Measurements from ENCODE around the gene PDE2A.

The PDE2A gene

GRCh38 chr11:72584293-72584938 lies 89.8 kb downstream of the PDE2A start:
- H3K36me3 ChIP-seq (replicated peaks), result no peaks in the 10 kb centered on the region
- in situ Hi-C loops (cut with MboI; ENCODE audit: low sequenced_read_pairs), result no loop called here
- no peak overlapping the region for H3K4me3 ChIP-seq
- H3K4me1 ChIP-seq, result no peaks in the 10 kb centered on the region
- H3K9me3 ChIP-seq, result no peaks in the 10 kb centered on the region
- H3K27me3 ChIP-seq (ENCODE audit: low read depth), result peaks cover 11% of the 10 kb centered on the region; the same call in 1 of the 2 replicates
- peak in 1 of 2 experiments; percentile 26 for DNase-seq (ENCODE audit: low spot score in 2 of 2)

GRCh38 chr11:72583616-72584292 lies 90.5 kb downstream of the PDE2A start:
- peaks cover 11% of the 10 kb centered on the region; the same call in 1 of the 2 replicates for H3K27me3 ChIP-seq (ENCODE audit: low read depth)
- DNase-seq (ENCODE audit: low spot score in 2 of 2), result no peak
- H3K4me1 ChIP-seq, result no peaks in the 10 kb centered on the region
- no peak overlapping the region for H3K4me3 ChIP-seq
- H3K9me3 ChIP-seq, result no peaks in the 10 kb centered on the region
- no peaks in the 10 kb centered on the region for H3K36me3 ChIP-seq (replicated peaks)
- in situ Hi-C loops (cut with MboI; ENCODE audit: low sequenced_read_pairs), result no loop called here

- Histone ChIP-seq H3K4me3 (no peak overlapping the region), H3K4me1 (no peaks in the 10 kb centered on the region), H3K9me3 (no peaks in the 10 kb centered on the region), H3K27me3 (ENCODE audit: low read depth) (peaks cover 11% of the 10 kb centered on the region; the same call in 1 of the 2 replicates), H3K36me3 (replicated peaks) (no peaks in the 10 kb centered on the region)
- DNase-seq (ENCODE audit: low spot score in 2 of 2), result no peak
- in situ Hi-C loops (cut with MboI; ENCODE audit: low sequenced_read_pairs), result no loop called here
Observed at GRCh38 chr11:72583177-72583553, 91.1 kb downstream of the PDE2A start.

GRCh38 chr11:72582206-72583176 lies 91.7 kb downstream of the PDE2A start:
- in situ Hi-C loops (cut with MboI; ENCODE audit: low sequenced_read_pairs), result no loop called here
- no peak for DNase-seq (ENCODE audit: low spot score in 2 of 2)

GRCh38 chr11:72581067-72581466 lies 93.2 kb downstream of the PDE2A start:
- in situ Hi-C loops (cut with MboI; ENCODE audit: low sequenced_read_pairs), result no loop called here
- no peaks in the 10 kb centered on the region for H3K9me3 ChIP-seq
- H3K4me1 ChIP-seq, result no peaks in the 10 kb centered on the region
- DNase-seq (ENCODE audit: low spot score in 2 of 2), result no peak
- peaks cover 11% of the 10 kb centered on the region; the same call in 1 of the 2 replicates for H3K27me3 ChIP-seq (ENCODE audit: low read depth)
- no peaks in the 10 kb centered on the region for H3K36me3 ChIP-seq (replicated peaks)
- H3K4me3 ChIP-seq, result no peak overlapping the region

More at GRCh38 chr11:72582206-72583176, 91.7 kb downstream of the PDE2A start:
- Histone ChIP-seq H3K4me3 (no peak overlapping the region), H3K4me1 (no peaks in the 10 kb centered on the region), H3K9me3 (no peaks in the 10 kb centered on the region), H3K27me3 (ENCODE audit: low read depth) (peaks cover 11% of the 10 kb centered on the region; the same call in 1 of the 2 replicates), H3K36me3 (replicated peaks) (no peaks in the 10 kb centered on the region)

GRCh38 chr11:72580642-72580950 lies 93.6 kb downstream of the PDE2A start:
- Histone ChIP-seq H3K4me1 (no peaks in the 10 kb centered on the region), H3K9me3 (no peaks in the 10 kb centered on the region), H3K4me3 (no peak overlapping the region), H3K27me3 (ENCODE audit: low read depth) (peaks cover 11% of the 10 kb centered on the region; the same call in 1 of the 2 replicates), H3K36me3 (replicated peaks) (no peaks in the 10 kb centered on the region)
- no peak for DNase-seq (ENCODE audit: low spot score in 2 of 2)
- in situ Hi-C loops (cut with MboI; ENCODE audit: low sequenced_read_pairs), result no loop called here

GRCh38 chr11:72579816-72580641 lies 94.2 kb downstream of the PDE2A start:
- H3K9me3 ChIP-seq, result no peaks in the 10 kb centered on the region
- in situ Hi-C loops (cut with MboI; ENCODE audit: low sequenced_read_pairs), result no loop called here
- no peak overlapping the region for H3K4me3 ChIP-seq
- peaks cover 6% of the 10 kb centered on the region; the same call in 1 of the 2 replicates for H3K27me3 ChIP-seq (ENCODE audit: low read depth)
- H3K4me1 ChIP-seq, result no peaks in the 10 kb centered on the region
- H3K36me3 ChIP-seq (replicated peaks), result no peaks in the 10 kb centered on the region
- no peak for DNase-seq (ENCODE audit: low spot score in 2 of 2)

- in situ Hi-C loops (cut with MboI; ENCODE audit: low sequenced_read_pairs), result no loop called here
- Histone ChIP-seq H3K9me3 (no peaks in the 10 kb centered on the region), H3K27me3 (ENCODE audit: low read depth) (0 out of 2 replicates have a peak, but pooled peaks cover 2% of the 10 kb centered on the region), H3K4me3 (no peak overlapping the region), H3K36me3 (replicated peaks) (no peaks in the 10 kb centered on the region), H3K4me1 (no peaks in the 10 kb centered on the region)
- DNase-seq (ENCODE audit: low spot score in 2 of 2), result no peak
Observed at GRCh38 chr11:72578991-72579815, 95.0 kb downstream of the PDE2A start.

- no peak for DNase-seq (ENCODE audit: low spot score in 2 of 2)
- H3K36me3 ChIP-seq (replicated peaks), result no peaks in the 10 kb centered on the region
- in situ Hi-C loops (cut with MboI; ENCODE audit: low sequenced_read_pairs), result no loop called here
- no peaks in the 10 kb centered on the region for H3K9me3 ChIP-seq
- no peaks in the 10 kb centered on the region for H3K4me1 ChIP-seq
- 0 out of 2 replicates have a peak, but pooled peaks cover 2% of the 10 kb centered on the region for H3K27me3 ChIP-seq (ENCODE audit: low read depth)
- no peak overlapping the region for H3K4me3 ChIP-seq
Observed at GRCh38 chr11:72578566-72578965, 95.7 kb downstream of the PDE2A start.

- Histone ChIP-seq H3K27me3 (ENCODE audit: low read depth) (0 out of 2 replicates have a peak, but pooled peaks cover 2% of the 10 kb centered on the region), H3K9me3 (no peaks in the 10 kb centered on the region), H3K4me1 (peaks cover under 1% of the 10 kb centered on the region), H3K36me3 (replicated peaks) (no peaks in the 10 kb centered on the region), H3K4me3 (no peak overlapping the region)
- DNase-seq (ENCODE audit: low spot score in 2 of 2), result no peak
- in situ Hi-C loops (cut with MboI; ENCODE audit: low sequenced_read_pairs), result no loop called here
Observed at GRCh38 chr11:72578051-72578450, 96.2 kb downstream of the PDE2A start.

GRCh38 chr11:72577271-72577721 lies 96.9 kb downstream of the PDE2A start:
- in situ Hi-C loops (cut with MboI; ENCODE audit: low sequenced_read_pairs), result no loop called here
- DNase-seq (ENCODE audit: low spot score in 2 of 2), result no peak
- H3K36me3 ChIP-seq (replicated peaks), result no peaks in the 10 kb centered on the region
- H3K4me1 ChIP-seq, result peaks cover 5% of the 10 kb centered on the region
- H3K27me3 ChIP-seq (ENCODE audit: low read depth), result 0 out of 2 replicates have a peak, but pooled peaks cover 2% of the 10 kb centered on the region
- H3K4me3 ChIP-seq, result no peak overlapping the region
- H3K9me3 ChIP-seq, result no peaks in the 10 kb centered on the region

- H3K27me3 ChIP-seq (ENCODE audit: low read depth), result 0 out of 2 replicates have a peak, but pooled peaks cover 2% of the 10 kb centered on the region
- in situ Hi-C loops (cut with MboI; ENCODE audit: low sequenced_read_pairs), result no loop called here
- no peaks in the 10 kb centered on the region for H3K36me3 ChIP-seq (replicated peaks)
- no peaks in the 10 kb centered on the region for H3K9me3 ChIP-seq
- peaks cover 5% of the 10 kb centered on the region for H3K4me1 ChIP-seq
- no peak overlapping the region for H3K4me3 ChIP-seq
- no peak for DNase-seq (ENCODE audit: low spot score in 2 of 2)
Observed at GRCh38 chr11:72576661-72577060, 97.6 kb downstream of the PDE2A start.

Measured in HAP-1 (cell line).